Effector CD4-positive, alpha-beta T cell (primary cell): ENCODE results near the gene TWIST2.

Experiments used
- DNase-seq: peaks from one replicate; pipeline ENCODE4 v3.0.0-alpha.2; 2020

Gene TWIST2

GRCh38 chr2:238942726-238943300, 94.9 kb downstream of the TWIST2 start:
- DNase-seq = no peak

GRCh38 chr2:238943338-238944067, 95.6 kb downstream of the TWIST2 start:
- no peak for DNase-seq

GRCh38 chr2:238945433-238946150, 97.7 kb downstream of the TWIST2 start:
- DNase-seq = no peak

- no peak for DNase-seq
Measured at GRCh38 chr2:238946318-238947242, 98.7 kb downstream of the TWIST2 start.

GRCh38 chr2:238947243-238947760, 99.4 kb downstream of the TWIST2 start:
- DNase-seq = no peak

- no peak for DNase-seq
Measured at GRCh38 chr2:238947920-238948710, 100.2 kb downstream of the TWIST2 start.

GRCh38 chr2:238948765-238949641, 101.1 kb downstream of the TWIST2 start:
- DNase-seq = no peak

- DNase-seq = no peak
Measured at GRCh38 chr2:238949710-238950345, 101.9 kb downstream of the TWIST2 start.

GRCh38 chr2:238950551-238950950, 102.7 kb downstream of the TWIST2 start:
- no peak for DNase-seq

GRCh38 chr2:238952261-238952919, 104.5 kb downstream of the TWIST2 start:
- no peak for DNase-seq

- DNase-seq = no peak
Measured at GRCh38 chr2:238954841-238955591, 107.1 kb downstream of the TWIST2 start.

- DNase-seq = no peak
Measured at GRCh38 chr2:238955648-238956531, 108.0 kb downstream of the TWIST2 start.

GRCh38 chr2:238956676-238957075, 108.8 kb downstream of the TWIST2 start:
- no peak for DNase-seq
